ENCODE results near the gene NRAP.
"Not testable (repeated sequence)": the region's sequence is repeated elsewhere in the genome, so short reads cannot be mapped to it uniquely, and the experiment has no call there.

The NRAP gene

GRCh38 chr10:113680190-113681111 lies 16.6 kb upstream of the NRAP start:
- peak; percentile 15 for DNase-seq (ENCODE audit: low read depth)

- peak; percentile 60 for DNase-seq (ENCODE audit: low read depth)
These were observed 15.8 kb upstream of the NRAP start, which contains the start of gene CASP7 for GRCh38 chr10:113679463-113680189. TSS of gene CASP7 (plus strand) at chr10:113679912. CDS start at chr10:113697494, 17,582 bp downstream.

DNA sequence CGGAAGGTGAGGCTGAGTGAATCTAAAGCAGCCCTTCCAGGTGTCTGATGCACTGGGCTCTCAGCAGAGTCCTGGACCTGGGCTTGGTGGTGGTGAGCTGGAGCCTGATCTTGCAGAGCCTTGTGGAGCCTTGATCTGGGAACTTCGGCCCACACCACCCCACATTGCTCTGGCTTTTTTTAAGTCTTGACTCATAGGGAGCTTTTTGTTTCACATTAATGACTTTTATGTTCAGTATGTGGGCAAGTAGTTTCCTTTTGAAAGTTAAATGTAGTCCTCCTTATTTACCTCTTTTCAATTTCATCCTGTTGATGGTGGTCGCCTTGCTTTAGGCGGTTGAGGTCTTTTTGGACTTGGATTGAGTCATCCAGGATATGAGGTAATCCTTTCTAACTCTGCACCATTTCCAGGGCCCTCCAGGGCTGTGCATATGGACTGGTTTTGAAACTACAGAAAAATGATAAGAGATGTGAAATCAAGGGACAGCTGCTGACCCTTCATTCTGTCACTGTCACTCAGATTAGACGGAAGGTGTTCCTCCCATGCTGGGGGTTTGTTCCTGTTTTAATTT lies 2.9 kb upstream of the NRAP start:
- no peak for DNase-seq (ENCODE audit: low read depth)

GRCh38 chr10:113665806-113666354 lies 2.0 kb upstream of the NRAP start:
- DNase-seq (ENCODE audit: low read depth) = no peak

- DNase-seq (ENCODE audit: low read depth) = no peak
These were observed 1.5 kb upstream of the NRAP start for GRCh38 chr10:113665352-113665751.

GRCh38 chr10:113663142-113663541 lies 699 bp downstream of the NRAP start:
- DNase-seq (ENCODE audit: low read depth) = no peak

DNA sequence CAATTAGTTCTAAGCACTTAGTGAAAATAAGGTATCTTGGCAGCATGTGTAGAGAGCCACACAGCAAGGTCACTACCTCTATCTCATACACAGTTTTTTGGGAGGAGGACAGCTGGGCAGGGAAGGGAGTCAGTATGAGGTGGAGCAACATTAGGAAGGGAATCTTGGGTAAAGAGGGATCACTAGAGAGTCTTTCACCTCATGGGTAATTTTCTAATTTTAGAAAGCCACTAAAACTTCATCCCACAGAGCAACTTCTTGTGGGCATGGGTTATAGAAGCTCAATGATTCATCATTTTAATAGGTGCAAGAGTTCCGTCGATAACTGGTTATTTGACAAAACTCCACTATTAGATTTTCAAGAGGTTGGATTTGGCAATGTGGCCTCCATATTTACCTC lies 2.5 kb downstream of the NRAP start:
- DNase-seq (ENCODE audit: low read depth) = no peak

- no peak for DNase-seq (ENCODE audit: low read depth)
These were observed 6.3 kb downstream of the NRAP start for GRCh38 chr10:113657544-113657943.

DNA sequence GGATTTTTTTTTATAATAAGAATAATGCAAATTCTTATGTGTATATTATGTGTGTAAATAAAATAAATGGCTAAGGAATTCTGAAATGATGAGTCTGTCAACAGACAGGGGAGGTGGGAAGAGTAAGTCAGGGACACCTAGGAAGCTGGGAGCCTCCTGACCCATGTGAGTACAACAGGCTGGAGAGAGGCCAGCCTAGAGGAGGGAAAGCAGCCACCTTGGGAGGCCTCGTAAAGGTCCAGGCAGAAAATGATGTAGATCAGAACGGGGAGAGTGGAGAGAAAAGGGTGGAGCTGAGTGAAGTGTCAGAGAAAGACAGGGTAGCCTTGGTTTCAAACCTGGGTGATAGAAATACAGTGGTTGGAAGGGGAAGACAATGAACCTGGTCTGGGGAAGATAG lies 6.9 kb downstream of the NRAP start:
- no peak for DNase-seq (ENCODE audit: low read depth)

DNA sequence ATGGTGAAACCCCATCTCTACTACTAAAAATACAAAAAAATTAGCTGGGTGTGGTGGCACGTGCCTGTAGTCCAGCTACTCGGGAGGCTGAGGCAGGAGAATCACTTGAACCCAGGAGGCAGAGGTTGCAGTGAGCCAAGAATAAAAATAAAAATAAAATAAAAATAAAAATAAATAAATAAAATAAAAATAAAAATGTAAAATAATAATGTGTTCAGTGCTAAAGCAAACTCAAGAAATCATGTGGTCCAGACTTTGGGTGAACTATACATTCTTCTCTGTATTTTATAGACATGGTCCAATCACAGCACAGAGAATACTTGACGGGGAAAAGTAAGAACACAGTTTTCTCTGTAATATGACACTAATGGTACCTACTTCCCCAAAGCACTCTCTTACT lies 11.4 kb downstream of the NRAP start:
- DNase-seq (ENCODE audit: low read depth) = not testable (repeated sequence)

DNA sequence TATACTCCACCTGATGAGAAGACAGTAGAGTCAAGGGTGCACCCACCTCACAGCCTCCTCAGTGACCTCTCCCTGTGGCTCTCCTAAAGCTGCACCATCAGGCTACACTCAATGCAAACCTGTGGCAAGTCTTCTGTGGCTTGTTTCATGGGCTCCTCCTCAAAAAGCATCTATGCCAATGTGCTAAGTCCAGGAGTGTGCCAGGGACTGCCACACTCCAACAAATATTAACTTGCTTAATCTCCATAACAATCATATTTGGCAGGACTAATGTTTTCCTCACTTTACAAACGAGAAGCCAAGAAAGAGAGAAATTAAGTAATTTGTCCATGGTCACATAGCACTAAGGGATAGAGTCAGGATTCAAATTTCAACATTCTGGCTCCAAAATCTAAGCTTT lies 11.9 kb downstream of the NRAP start:
- no peak for DNase-seq (ENCODE audit: low read depth)

- no peak for DNase-seq (ENCODE audit: low read depth)
These were observed 12.8 kb downstream of the NRAP start for GRCh38 chr10:113651021-113651420.

DNA sequence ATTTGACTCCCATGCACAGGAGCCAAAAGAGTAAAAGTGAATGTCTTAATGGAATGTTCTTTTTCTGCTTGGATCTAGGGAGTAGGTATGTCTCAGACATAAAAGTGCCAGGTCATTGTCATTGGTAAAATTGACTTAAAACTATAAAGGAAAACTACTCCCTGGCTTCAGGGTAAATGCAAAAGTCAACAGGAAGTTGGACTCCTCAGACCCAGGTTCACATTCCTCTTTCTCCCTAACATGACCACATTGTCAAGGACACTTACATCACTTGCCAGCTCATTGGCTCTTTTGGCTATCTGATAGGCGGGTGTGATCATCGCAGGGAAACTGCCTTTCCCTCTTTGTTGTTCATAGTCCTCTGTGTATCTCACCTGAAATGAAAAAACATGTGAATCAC lies 13.7 kb downstream of the NRAP start:
- DNase-seq (ENCODE audit: low read depth) = no peak

DNA sequence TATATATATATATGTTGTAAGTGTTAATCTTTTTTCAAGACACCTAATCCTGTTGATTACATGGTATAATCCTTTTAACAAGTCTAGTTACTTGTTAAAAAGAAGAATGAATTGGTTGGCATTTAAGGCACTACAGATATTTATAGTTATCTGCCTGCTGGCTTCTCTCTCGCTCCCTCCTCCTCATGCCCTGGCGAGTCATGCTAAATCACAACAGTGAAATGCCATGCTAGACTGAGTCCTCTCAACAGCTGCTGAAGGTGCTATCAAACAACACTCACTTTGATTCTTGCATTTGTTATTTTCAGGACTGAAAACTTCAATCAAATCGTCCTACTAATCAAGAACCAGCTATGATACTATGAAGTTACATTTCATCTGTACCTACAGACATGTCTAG lies 15.4 kb downstream of the NRAP start:
- DNase-seq (ENCODE audit: low read depth) = no peak

GRCh38 chr10:113647812-113648211 lies 16.0 kb downstream of the NRAP start:
- DNase-seq (ENCODE audit: low read depth) = no peak

DNA sequence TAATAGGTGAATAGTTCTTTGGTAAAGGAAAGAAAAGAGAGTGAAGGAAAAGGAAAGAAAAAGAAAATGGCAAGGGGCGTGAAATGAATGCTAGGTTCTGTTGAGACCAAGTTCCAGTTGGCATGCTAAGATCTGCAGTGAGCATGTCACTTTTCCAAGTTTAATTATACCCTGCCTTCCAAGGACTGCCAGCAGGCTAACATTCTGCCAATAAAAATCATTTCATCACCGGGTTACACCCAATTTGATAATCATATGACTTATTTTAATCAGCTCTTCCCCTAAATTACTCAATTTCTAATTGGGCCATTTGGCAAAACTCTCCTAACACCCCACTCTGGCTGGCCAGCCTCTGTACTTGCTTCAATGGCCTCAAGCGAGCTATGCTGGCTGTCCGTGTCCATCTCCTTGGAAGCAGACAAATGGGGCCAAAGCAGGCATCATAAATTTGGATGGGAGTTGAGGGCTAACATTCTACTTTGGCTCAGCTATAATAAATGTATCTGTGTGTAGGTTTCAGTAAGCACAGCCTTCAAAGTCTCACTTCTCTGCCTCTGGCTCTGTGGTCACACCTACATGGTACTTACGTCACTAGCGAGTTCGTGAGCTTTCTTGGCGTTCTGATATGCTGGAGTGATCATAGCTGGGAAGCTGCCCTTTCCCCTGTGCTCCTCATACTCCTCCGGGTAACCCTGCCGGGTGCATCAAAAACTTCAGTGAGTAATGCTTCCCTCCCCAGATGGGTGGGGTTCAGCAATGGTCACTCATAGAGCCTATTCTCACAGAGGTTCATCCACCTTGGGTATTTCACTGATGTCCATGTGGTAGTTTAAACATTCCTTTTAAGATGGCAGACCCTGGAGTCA lies 17.3 kb downstream of the NRAP start:
- no peak for DNase-seq (ENCODE audit: low read depth)

DNA sequence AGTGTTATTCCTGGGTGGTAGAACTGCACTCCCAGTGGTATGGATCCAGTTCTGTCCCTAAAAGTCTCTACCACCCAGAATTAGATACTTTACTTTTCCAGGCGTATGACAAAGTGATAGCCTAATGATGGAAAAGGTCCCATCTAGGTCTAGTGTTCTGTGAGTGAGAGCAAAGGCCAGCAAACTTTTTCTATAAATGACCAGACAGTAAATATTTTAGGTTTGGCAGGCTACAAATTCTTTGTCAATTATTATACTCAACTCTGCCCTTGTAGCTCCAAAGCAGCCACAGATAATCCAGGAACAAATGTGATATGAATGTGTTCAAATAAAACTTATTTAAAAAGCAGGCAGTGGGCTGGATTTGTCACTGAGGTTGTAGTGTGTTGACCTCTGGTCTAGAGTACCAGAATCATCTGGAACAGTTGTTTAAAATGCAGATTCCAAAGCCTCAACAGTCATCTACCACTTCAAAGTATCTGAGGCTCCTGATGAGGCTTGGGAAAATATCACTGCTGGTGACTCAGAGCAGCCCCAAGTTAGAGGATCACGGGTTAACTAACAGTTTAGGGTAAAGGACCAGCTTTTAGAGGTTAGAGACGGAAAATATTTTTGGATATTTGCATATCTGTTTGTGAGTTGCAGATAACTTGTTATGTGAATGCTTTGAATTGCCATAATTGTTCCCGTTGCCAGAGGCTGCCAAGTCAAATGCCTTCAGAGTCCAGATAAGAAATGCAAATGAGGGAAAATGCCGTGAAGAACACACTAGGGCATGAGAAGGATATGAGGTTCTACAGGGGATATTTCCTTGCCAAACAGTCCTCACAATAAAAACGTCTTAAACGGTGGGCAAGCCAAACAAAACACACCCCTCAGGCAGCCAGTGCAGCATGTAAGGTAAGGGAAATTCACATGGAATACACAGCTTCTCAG lies 19.4 kb downstream of the NRAP start:
- no peak for DNase-seq (ENCODE audit: low read depth)

DNA sequence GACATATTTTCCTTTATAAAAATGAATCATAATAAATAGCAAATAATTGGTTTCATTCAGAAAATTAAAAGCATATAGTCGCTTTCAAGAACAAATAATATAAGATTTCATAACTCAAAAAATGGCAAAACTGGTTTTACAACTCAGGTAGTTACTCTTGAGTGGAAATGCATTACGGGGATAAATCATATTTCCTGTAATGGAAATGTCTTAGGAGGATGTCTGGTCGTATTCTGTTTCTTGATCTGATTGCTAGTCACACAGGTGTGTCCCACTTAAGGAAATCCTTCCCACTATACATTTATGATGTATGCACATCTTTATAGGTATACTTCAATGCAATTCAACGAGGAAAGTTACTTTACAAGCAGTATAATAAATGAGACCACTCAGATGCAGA lies 20.7 kb downstream of the NRAP start:
- DNase-seq (ENCODE audit: low read depth) = no peak

DNA sequence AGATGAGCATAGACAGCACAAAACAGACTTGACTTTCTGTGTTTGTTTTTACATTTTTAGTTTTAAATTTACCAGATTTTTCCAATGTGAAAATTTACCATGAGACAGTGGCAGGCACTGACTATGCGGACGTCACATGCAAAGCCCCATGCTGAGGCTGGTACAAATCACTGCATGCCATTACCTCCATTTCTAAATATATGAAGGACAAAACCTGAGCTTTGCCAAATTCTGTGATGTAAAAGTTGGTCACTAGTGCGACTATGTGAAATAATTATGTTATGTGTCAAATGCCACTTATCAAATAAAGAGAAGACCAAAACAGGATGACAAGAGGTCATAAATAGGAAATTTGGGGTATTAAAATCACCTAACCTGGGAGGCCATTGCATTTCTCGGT lies 22.1 kb downstream of the NRAP start:
- DNase-seq (ENCODE audit: low read depth) = no peak

DNA sequence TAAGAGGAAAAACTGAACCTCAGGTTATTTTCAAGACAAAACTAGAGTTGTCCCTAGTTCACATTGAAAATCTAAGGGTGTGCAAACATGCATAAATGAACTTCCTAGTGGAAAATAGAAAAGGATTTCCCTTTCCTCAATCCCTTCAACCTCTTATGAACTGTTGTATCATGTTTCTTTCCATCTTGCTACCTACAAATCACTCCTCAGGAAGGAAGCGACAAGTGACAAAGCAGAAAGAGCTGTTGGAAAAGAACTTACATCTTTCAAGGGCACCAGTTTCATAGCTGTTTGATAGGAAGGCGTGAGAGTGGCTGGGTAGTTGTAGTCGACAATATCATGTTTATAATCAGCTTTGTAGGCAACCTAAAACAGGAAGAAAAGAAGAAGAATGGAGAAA lies 23.9 kb downstream of the NRAP start:
- no peak for DNase-seq (ENCODE audit: low read depth)
